ENCODE measurements around the gene NINJ1.
"Not testable (repeated sequence)": the region's sequence is repeated elsewhere in the genome, so short reads cannot be mapped to it uniquely, and the experiment has no call there.

NINJ1 gene

DNA sequence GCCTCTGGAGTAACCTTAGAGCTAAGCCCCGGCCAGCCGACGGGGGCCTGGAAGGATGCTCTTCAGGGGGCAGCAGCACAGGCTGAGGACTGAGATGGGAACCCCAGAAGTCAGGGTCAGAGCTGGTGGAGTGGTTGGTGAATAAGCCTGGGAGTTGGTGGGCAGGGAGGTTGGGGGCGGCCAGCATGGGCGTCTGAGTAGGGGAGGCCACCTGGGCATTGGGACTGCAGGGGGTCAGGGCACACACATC lies 14.4 kb downstream of the NINJ1 start:
- DNase-seq (ENCODE audit: low read depth) = no peak

DNA sequence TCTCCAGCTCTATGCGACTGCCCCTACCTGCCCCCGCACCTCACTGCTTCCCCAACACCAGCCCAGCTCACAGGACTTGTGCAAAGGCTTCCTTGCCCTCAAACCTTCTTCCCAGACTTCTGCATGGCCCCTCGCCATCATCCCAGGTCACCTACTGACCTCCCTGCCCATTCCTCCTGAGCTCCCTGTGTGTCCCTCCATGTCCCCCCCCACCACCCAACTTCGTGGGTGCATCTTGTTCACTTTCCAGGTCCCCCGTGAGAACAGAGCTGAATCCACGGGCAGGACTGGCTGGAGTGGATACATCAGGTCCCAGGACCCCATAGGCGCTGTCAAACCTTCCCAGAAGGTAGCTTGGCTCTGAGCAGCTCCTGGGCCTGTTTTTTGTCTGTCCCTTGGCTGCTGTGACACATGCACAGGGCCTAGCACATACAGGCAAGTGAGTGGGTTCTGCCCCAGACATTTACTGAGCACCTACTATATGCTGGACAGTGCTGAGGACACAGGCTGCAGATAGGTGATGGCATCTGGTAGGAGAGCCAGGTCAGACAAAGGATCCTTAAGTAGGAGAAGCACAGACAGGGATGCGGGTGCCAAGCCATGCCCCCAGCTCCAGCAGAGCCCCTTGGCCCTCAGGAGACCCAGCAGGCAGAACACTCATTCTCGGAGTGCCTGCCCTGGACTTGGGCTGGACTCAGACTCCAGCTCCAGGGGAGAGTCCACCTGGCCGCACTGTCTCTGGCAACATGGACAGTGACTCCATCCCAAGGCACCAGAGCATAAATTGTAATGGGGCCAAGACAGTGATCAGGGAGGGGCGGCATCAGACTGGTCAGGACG lies 15.0 kb downstream of the NINJ1 start:
- no peak for DNase-seq (ENCODE audit: low read depth)

- DNase-seq (ENCODE audit: low read depth) = no peak
Observed at GRCh38 chr9:93117924-93118862, 15.9 kb downstream of the NINJ1 start.

- DNase-seq (ENCODE audit: low read depth) = not testable (repeated sequence)
Observed at GRCh38 chr9:93117521-93117920, 16.5 kb downstream of the NINJ1 start.

GRCh38 chr9:93116072-93116961 lies 17.7 kb downstream of the NINJ1 start:
- no peak for DNase-seq (ENCODE audit: low read depth)

- DNase-seq (ENCODE audit: low read depth) = no peak
Observed at GRCh38 chr9:93115486-93116071, 18.5 kb downstream of the NINJ1 start.

DNA sequence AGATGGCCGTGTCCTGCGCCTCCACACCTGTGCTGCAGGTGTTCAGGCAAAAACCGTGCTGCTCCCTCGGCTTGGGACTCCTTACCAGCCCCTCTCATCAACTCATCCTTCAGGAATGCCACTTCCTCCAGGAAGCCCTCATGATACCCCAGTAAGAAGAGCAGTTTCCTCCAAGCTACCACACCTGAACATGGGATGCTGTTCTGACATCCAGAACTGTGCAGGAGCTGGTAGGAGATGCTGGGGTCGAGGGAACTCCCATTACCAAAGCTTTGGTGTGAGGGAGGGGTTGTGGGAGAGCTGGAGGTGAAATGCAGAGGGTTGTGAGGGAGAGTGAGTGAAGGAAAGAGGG lies 19.1 kb downstream of the NINJ1 start:
- no peak for DNase-seq (ENCODE audit: low read depth)

DNA sequence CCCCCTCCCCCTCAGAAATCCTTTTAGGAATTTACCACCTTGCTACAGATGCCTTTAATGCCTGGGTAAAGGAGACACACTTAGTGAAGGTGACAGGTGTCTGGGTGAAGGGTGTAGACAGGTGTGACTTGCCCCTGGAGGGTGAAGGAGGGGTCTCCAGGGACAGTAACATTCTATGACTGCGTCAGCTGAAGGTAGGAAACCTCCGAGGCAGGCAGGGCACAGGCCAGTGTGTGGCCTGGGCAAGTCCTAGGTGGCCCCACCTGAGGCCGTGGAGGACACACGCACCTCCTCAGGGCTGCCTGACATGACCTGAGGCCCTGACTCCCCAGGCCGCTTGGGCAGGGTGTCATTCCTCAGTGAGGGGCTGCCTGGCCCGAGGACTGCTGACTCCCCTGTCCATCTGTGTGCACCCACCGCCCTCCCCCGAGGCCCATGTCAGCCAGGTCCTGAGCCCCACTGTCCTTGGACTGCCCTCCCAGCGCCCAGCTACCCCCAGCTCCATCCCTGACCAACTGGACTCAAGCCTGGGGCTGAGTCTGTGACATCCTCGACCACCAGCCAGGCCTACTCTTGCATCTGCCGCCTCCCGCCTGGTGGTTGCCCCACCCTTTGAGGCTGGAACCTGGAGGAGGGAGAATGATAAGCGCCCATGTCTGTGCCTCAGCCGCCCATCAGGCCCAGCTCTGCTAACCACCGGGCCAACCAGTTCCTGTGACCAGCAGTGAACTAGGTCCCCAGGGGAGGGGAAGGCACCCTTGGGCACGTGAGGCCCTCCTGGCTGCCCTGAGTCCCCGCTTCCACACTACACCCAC lies 19.7 kb downstream of the NINJ1 start:
- no peak for DNase-seq (ENCODE audit: low read depth)

- no peak for DNase-seq (ENCODE audit: low read depth)
Observed at GRCh38 chr9:93112864-93113389, 21.1 kb downstream of the NINJ1 start.

GRCh38 chr9:93112116-93112863 lies 21.8 kb downstream of the NINJ1 start:
- no peak for DNase-seq (ENCODE audit: low read depth)

- DNase-seq (ENCODE audit: low read depth) = no peak
Observed at GRCh38 chr9:93111371-93112115, 22.5 kb downstream of the NINJ1 start.

DNA sequence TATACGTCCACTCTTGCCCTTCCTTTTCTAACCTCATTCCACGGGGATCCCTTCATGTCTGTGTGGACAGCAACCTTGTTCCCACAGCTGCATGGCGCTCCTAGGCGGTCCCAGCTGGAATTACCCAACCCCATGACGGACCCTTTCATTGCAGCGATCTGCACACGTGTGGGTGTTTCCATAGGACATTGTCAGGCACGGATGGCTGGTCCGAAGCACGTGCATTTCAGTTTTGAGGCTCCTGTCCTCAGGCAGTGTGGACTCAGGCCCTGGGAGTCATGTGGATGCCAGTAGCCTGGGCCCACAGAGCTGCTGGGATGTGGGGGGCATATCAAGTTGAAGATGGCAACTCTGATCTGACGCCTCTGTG lies 23.1 kb downstream of the NINJ1 start:
- DNase-seq (ENCODE audit: low read depth) = no peak

- DNase-seq (ENCODE audit: low read depth) = no peak
Observed at GRCh38 chr9:93110311-93110855, 23.7 kb downstream of the NINJ1 start.

DNA sequence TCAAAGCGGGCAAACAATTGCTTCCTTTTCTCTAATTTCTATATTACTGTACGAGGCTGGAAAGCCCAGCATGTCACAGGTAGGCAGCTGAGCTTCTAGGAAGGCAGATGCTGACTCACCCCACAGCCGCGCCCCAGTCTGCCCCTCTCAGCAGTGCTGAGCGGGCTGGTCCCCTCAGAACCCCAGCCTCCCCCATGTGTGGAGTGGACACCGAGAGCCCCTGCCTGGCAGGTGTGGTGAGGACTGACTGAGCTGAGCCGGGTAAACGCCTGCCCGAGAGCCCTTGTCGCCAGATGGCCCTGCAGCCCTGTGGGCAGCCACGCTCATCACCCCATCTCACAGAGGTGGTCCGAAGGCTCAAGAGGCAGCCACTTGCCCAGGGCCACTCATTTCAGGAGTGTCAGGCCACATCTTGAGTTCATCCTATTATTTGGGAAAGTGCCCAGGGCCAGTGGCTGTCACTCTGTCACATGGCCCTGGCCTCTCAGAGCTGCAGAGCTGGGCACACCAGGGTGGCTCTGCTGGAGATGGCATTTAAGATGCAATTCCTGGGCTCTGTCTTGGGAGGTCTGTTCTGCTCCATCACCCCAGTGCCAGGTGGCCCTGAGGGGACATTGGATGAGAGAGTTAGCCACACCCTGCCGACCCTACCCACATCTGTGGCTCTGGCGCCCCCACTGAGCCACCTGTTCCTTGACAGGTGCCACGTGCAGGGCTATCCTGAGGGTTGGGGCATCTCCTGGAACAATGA lies 25.6 kb downstream of the NINJ1 start:
- DNase-seq (ENCODE audit: low read depth) = no peak

GRCh38 chr9:93107825-93108161 lies 26.3 kb downstream of the NINJ1 start:
- no peak for DNase-seq (ENCODE audit: low read depth)

GRCh38 chr9:93107151-93107824 lies 26.8 kb downstream of the NINJ1 start:
- DNase-seq (ENCODE audit: low read depth) = no peak

GRCh38 chr9:93105620-93106019 lies 28.4 kb downstream of the NINJ1 start:
- DNase-seq (ENCODE audit: low read depth) = no peak

GRCh38 chr9:93101086-93101485 lies 33.0 kb downstream of the NINJ1 start:
- DNase-seq (ENCODE audit: low read depth) = not testable (repeated sequence)

All from HS-5 (cell line).